HEK293T (cell line): ENCODE results near the gene PLET1.

Source experiments
- CTCF ChIA-PET: fragments of 350-600 bp; formaldehyde crosslinking; extraction: SDS; loops from one replicate; lab custom pipeline; 2021; ENCODE audit warnings: antibody characterized with exemption, inconsistent platforms; lab: Yijun Ruan, JAX
- POLR2A ChIA-PET: fragments of 350-600 bp; formaldehyde crosslinking; extraction: SDS; loops from one replicate; lab custom pipeline; 2020; ENCODE audit warnings: antibody characterized with exemption, inconsistent platforms; lab: Yijun Ruan, JAX
- DNase-seq: peaks from one replicate; pipeline ENCODE4 v3.0.0; 2012; ENCODE audit warnings: mixed read lengths; ENCODE audit errors: extremely low spot score
- ARNT ChIP-seq: fragments of 450-650 bp; IDR thresholded peaks from 2 replicates; pipeline ENCODE4 v1.6.1; 2017; ENCODE audit warnings: mild to moderate bottlenecking
- BHLHE40 ChIP-seq: fragments of 450-650 bp; IDR thresholded peaks from 2 replicates; pipeline ENCODE4 v1.6.1; 2016; ENCODE audit warnings: mild to moderate bottlenecking, moderate library complexity, borderline replicate concordance
- CTBP1 ChIP-seq: fragments of 450-650 bp; IDR thresholded peaks from 2 replicates; pipeline ENCODE4 v1.6.1; 2016; ENCODE audit warnings: borderline replicate concordance
- ELF4 ChIP-seq: fragments of 450-650 bp; IDR thresholded peaks from 2 replicates; pipeline ENCODE4 v1.6.1; 2017; ENCODE audit warnings: antibody characterized with exemption
- FOXA1 ChIP-seq: fragments of 450-650 bp; IDR thresholded peaks from 2 replicates; pipeline ENCODE4 v1.6.1; 2016; ENCODE audit warnings: mild to moderate bottlenecking
- FOXK2 ChIP-seq: fragments of 450-650 bp; IDR thresholded peaks from 2 replicates; pipeline ENCODE4 v1.6.1; 2016; ENCODE audit warnings: mild to moderate bottlenecking
- FOXM1 ChIP-seq: fragments of 450-650 bp; IDR thresholded peaks from 2 replicates; pipeline ENCODE4 v1.6.1; 2017; ENCODE audit warnings: mild to moderate bottlenecking, borderline replicate concordance
- HDGF ChIP-seq: fragments of 450-650 bp; IDR thresholded peaks from 2 replicates; pipeline ENCODE4 v1.6.1; 2017; ENCODE audit warnings: antibody characterized with exemption, borderline replicate concordance
- L3MBTL2 ChIP-seq: fragments of 450-650 bp; conservative IDR thresholded peaks from 2 replicates; pipeline ENCODE4 v1.6.1; 2016; ENCODE audit warnings: mild to moderate bottlenecking
- LEF1 ChIP-seq: fragments of 450-650 bp; IDR thresholded peaks from 2 replicates; pipeline ENCODE4 v1.6.1; 2017; ENCODE audit warnings: mild to moderate bottlenecking, borderline replicate concordance
- NFRKB ChIP-seq: fragments of 450-650 bp; IDR thresholded peaks from 2 replicates; pipeline ENCODE4 v1.6.1; 2016; ENCODE audit warnings: mild to moderate bottlenecking, moderate library complexity
- SP1 ChIP-seq: fragments of 450-650 bp; IDR thresholded peaks from 2 replicates; pipeline ENCODE4 v1.6.1; 2017
- SUZ12 ChIP-seq: fragments of 450-650 bp; IDR thresholded peaks from 2 replicates; pipeline ENCODE4 v1.6.1; 2016; ENCODE audit warnings: mild to moderate bottlenecking
- TARDBP ChIP-seq: fragments of 450-650 bp; IDR thresholded peaks from 2 replicates; pipeline ENCODE4 v1.6.1; 2016
- ZNF384 ChIP-seq: fragments of 450-650 bp; IDR thresholded peaks from 2 replicates; pipeline ENCODE4 v1.6.1; 2016
- TF ChIP-seq, protein P1 (sequence below): fragments of 450-650 bp; IDR thresholded peaks from 2 replicates; pipeline ENCODE4 v1.6.1; 2016

PLET1 gene

GRCh38 chr11:112271242-112271641, 10.6 kb upstream of the PLET1 start:
- TF ChIP-seq LEF1 (no peak), L3MBTL2 (no peak), ZNF384 (no peak), FOXK2 (no peak), TARDBP (no peak), FOXM1 (no peak), NFRKB (no peak), SUZ12 (no peak), ARNT (no peak)
- CTCF ChIA-PET: no interaction called here
- POLR2A ChIA-PET: no interaction called here
- DNase-seq: no peak

GRCh38 chr11:112270551-112271180, 10.0 kb upstream of the PLET1 start:
- TF ChIP-seq ZNF384: no peak
- TF ChIP-seq FOXM1: no peak
- TF ChIP-seq BHLHE40: no peak
- no peak for TF ChIP-seq HDGF
- no peak for TF ChIP-seq SUZ12
- no peak for TF ChIP-seq TARDBP
- no peak for TF ChIP-seq FOXK2
- no peak for TF ChIP-seq NFRKB
- no peak for TF ChIP-seq ARNT
- no peak for TF ChIP-seq ELF4
- TF ChIP-seq LEF1: no peak
- TF ChIP-seq CTBP1: no peak
- TF ChIP-seq, protein P1, sequence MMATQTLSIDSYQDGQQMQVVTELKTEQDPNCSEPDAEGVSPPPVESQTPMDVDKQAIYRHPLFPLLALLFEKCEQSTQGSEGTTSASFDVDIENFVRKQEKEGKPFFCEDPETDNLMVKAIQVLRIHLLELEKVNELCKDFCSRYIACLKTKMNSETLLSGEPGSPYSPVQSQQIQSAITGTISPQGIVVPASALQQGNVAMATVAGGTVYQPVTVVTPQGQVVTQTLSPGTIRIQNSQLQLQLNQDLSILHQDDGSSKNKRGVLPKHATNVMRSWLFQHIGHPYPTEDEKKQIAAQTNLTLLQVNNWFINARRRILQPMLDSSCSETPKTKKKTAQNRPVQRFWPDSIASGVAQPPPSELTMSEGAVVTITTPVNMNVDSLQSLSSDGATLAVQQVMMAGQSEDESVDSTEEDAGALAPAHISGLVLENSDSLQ: no peak
- no peak for TF ChIP-seq SP1
- TF ChIP-seq FOXA1: no peak
- no peak for TF ChIP-seq L3MBTL2
- CTCF ChIA-PET: no interaction called here
- POLR2A ChIA-PET: no interaction called here
- DNase-seq: no peak

- no peak for DNase-seq
- CTCF ChIA-PET: no interaction called here
- POLR2A ChIA-PET: interaction anchor here (1.3 kb wide), 1 partner anchor 44 kb away, joined by 3 read pairs; no protein-coding TSS in a partner anchor
- no peak for TF ChIP-seq ARNT
- TF ChIP-seq HDGF: no peak
- no peak for TF ChIP-seq SUZ12
- no peak for TF ChIP-seq FOXM1
Observed at GRCh38 chr11:112269139-112269538, 8.5 kb upstream of the PLET1 start.

GRCh38 chr11:112268406-112268805, 7.7 kb upstream of the PLET1 start:
- ChIA-PET CTCF (no interaction called here), POLR2A (no interaction called here)
- no peak for TF ChIP-seq FOXK2
- no peak for TF ChIP-seq ARNT
- TF ChIP-seq LEF1: no peak
- TF ChIP-seq NFRKB: no peak
- TF ChIP-seq L3MBTL2: no peak
- no peak for TF ChIP-seq ZNF384
- TF ChIP-seq FOXA1: no peak
- TF ChIP-seq BHLHE40: no peak
- TF ChIP-seq CTBP1: no peak
- no peak for TF ChIP-seq SP1
- TF ChIP-seq SUZ12: no peak
- no peak for TF ChIP-seq HDGF
- no peak for TF ChIP-seq ELF4
- TF ChIP-seq FOXM1: no peak
- TF ChIP-seq, protein P1: no peak
- TF ChIP-seq TARDBP: no peak
- no peak for DNase-seq

- TF ChIP-seq FOXK2 (no peak), ZNF384 (no peak), FOXM1 (no peak), LEF1 (no peak), BHLHE40 (no peak), ELF4 (no peak)
- CTCF ChIA-PET: no interaction called here
- POLR2A ChIA-PET: no interaction called here
- DNase-seq: no peak
Observed at GRCh38 chr11:112267188-112267591, 6.5 kb upstream of the PLET1 start.

DNA sequence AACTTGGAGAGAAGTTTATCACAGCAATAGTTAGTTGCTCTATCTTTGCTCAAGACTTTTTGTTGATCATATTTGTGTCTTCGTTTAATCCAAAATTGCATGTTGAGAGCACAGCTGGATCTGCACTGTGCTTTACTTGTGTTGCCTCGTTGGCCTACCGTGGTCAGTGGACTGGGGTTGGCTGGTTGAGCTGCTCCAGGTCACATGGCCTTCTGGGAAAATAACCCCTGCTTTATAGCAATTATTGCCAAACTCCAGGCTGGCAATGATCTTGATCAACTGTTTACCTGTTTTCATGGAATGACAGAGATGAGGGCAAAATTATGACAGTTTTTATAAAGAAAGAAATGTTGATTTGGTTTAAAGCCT, 5.7 kb upstream of the PLET1 start:
- TF ChIP-seq HDGF: no peak
- TF ChIP-seq NFRKB: no peak
- TF ChIP-seq L3MBTL2: no peak
- TF ChIP-seq CTBP1: no peak
- no peak for TF ChIP-seq FOXK2
- TF ChIP-seq ZNF384: no peak
- TF ChIP-seq TARDBP: no peak
- TF ChIP-seq ARNT: no peak
- TF ChIP-seq, protein P1: no peak
- no peak for TF ChIP-seq FOXA1
- TF ChIP-seq SUZ12: no peak
- no peak for TF ChIP-seq SP1
- ChIA-PET CTCF (no interaction called here), POLR2A (no interaction called here)
- no peak for DNase-seq
